GM23338 (cell line): ENCODE data around the gene TENT5C. TPM values are rescaled to one million over a fixed set of nuclear protein-coding genes. Genes with fewer than 3 reads are reported as not detected.
"Not testable (repeated sequence)": the region's sequence is repeated elsewhere in the genome, so short reads cannot be mapped to it uniquely, and the experiment has no call there.

Experiments used
- ATAC-seq: fragments of 200-7000 bp; cut with Tn5 transposase; 3 replicates; pipeline ENCODE4 v1.9.1; 2020
- DNase-seq: peaks from one replicate; pipeline ENCODE4 v3.0.0-alpha.2; 2015; ENCODE audit warnings: low spot score
- H2AFZ ChIP-seq: fragments of 200-600 bp; sonication (generic); 2 replicates; pipeline ENCODE4 v1.8.0; 2016; ENCODE audit warnings: antibody characterized with exemption, mild to moderate bottlenecking, moderate library complexity
- H3F3A ChIP-seq: fragments of 200-600 bp; sonication (generic); replicated peaks from 2 replicates; pipeline ENCODE4 v1.8.0; 2017; ENCODE audit warnings: antibody characterized with exemption, mixed run types, low read depth
- H3K27ac ChIP-seq: fragments of 200-600 bp; sonication (generic); 2 replicates; pipeline ENCODE4 v1.6.1; 2016; ENCODE audit warnings: low read depth
- H3K27me3 ChIP-seq: fragments of 200-600 bp; sonication (generic); 2 replicates; pipeline ENCODE4 v1.8.0; 2016; ENCODE audit warnings: mild to moderate bottlenecking, mixed run types, moderate library complexity; ENCODE audit not compliant: insufficient read depth
- H3K36me3 ChIP-seq: fragments of 200-600 bp; sonication (generic); 2 replicates; pipeline ENCODE4 v1.8.0; 2016; ENCODE audit warnings: mild to moderate bottlenecking; ENCODE audit not compliant: insufficient read depth
- H3K4me1 ChIP-seq: fragments of 200-600 bp; sonication (generic); 2 replicates; pipeline ENCODE4 v1.8.0; 2016; ENCODE audit warnings: mild to moderate bottlenecking, moderate library complexity; ENCODE audit not compliant: insufficient read depth
- H3K4me2 ChIP-seq: fragments of 200-600 bp; sonication (generic); 2 replicates; pipeline ENCODE4 v1.7.1; 2017; ENCODE audit warnings: mixed run types
- H3K4me3 ChIP-seq: fragments of 200-600 bp; sonication (generic); 2 replicates; pipeline ENCODE4 v1.6.1; 2016; ENCODE audit warnings: mixed run types
- H3K79me2 ChIP-seq: fragments of 200-600 bp; sonication (generic); replicated peaks from 2 replicates; pipeline ENCODE4 v1.8.0; 2017; ENCODE audit warnings: mild to moderate bottlenecking; ENCODE audit not compliant: insufficient read depth
- H3K9me2 ChIP-seq: fragments of 200-600 bp; sonication (generic); 2 replicates; pipeline ENCODE4 v1.8.0; 2017; ENCODE audit not compliant: insufficient read depth
- H4K20me1 ChIP-seq: fragments of 200-600 bp; sonication (generic); replicated peaks from 2 replicates; pipeline ENCODE4 v1.8.0; 2017; ENCODE audit warnings: mild to moderate bottlenecking; ENCODE audit not compliant: insufficient read depth
- H3K27ac Mint-ChIP-seq: 2 replicates; pipeline ENCODE4 v1.8.0; 2020; ENCODE audit warnings: inconsistent platforms, mild to moderate bottlenecking, moderate library complexity, mixed read lengths
- H3K27me3 Mint-ChIP-seq: 3 replicates; pipeline ENCODE4 v1.8.0; 2022; ENCODE audit warnings: low read depth, mild to moderate bottlenecking, moderate library complexity, mixed read lengths, inconsistent platforms; ENCODE audit not compliant: insufficient read depth, poor library complexity
- H3K36me3 Mint-ChIP-seq: 3 replicates; pipeline ENCODE4 v1.8.0; 2021; ENCODE audit warnings: low read depth, mild to moderate bottlenecking, inconsistent platforms, moderate library complexity, mixed read lengths
- H3K4me1 Mint-ChIP-seq: 3 replicates; pipeline ENCODE4 v1.8.0; 2020; ENCODE audit warnings: mild to moderate bottlenecking, inconsistent platforms, mixed read lengths
- H3K4me3 Mint-ChIP-seq: 3 replicates; pipeline ENCODE4 v1.8.0; 2021; ENCODE audit warnings: moderate library complexity, mild to moderate bottlenecking, inconsistent platforms, mixed read lengths
- H3K9me3 Mint-ChIP-seq: 3 replicates; pipeline ENCODE4 v1.8.0; 2020; ENCODE audit warnings: moderate library complexity, mild to moderate bottlenecking, inconsistent platforms, mixed read lengths
- CREB1 ChIP-seq: fragments of 250-450 bp; sonication (Bioruptor Pico); IDR thresholded peaks from 2 replicates; pipeline ENCODE4 v1.5.0; 2020; ENCODE audit warnings: low read depth, mild to moderate bottlenecking, moderate library complexity
- ETS1 ChIP-seq: IDR thresholded peaks from 2 replicates; pipeline ENCODE4 v1.6.1; 2016; ENCODE audit warnings: antibody characterized with exemption
- EZH2phosphoT487 ChIP-seq: fragments of 200-600 bp; sonication (generic); IDR thresholded peaks from one replicate; pipeline ENCODE4 v1.8.1; 2018; ENCODE audit warnings: antibody characterized with exemption; ENCODE audit not compliant: unreplicated experiment
- JUNB ChIP-seq: IDR thresholded peaks from one replicate; pipeline ENCODE4 v1.6.1; 2016; ENCODE audit warnings: antibody characterized with exemption; ENCODE audit not compliant: unreplicated experiment
- NANOG ChIP-seq: IDR thresholded peaks from 2 replicates; pipeline ENCODE4 v1.6.1; 2016; ENCODE audit warnings: antibody characterized with exemption, borderline replicate concordance
- POLR2AphosphoS5 ChIP-seq: IDR thresholded peaks from 2 replicates; pipeline ENCODE4 v1.6.1; 2016; ENCODE audit warnings: antibody characterized with exemption, low read depth
- REST ChIP-seq: IDR thresholded peaks from one replicate; pipeline ENCODE4 v1.6.1; 2018; ENCODE audit warnings: antibody characterized with exemption; ENCODE audit not compliant: unreplicated experiment
- ZNF114 ChIP-seq: fragments of 250-450 bp; sonication (Bioruptor Pico); IDR thresholded peaks from 2 replicates; pipeline ENCODE4 v1.5.0; 2020; ENCODE audit warnings: mild to moderate bottlenecking, moderate library complexity
- ZNF331 ChIP-seq: fragments of 250-450 bp; sonication (Bioruptor Pico); IDR thresholded peaks from 2 replicates; pipeline ENCODE4 v1.5.0; 2020; ENCODE audit warnings: low read depth, mild to moderate bottlenecking, moderate library complexity
- ZNF462 ChIP-seq: fragments of 250-450 bp; sonication (Bioruptor Pico); IDR thresholded peaks from 2 replicates; pipeline ENCODE4 v1.5.0; 2020; ENCODE audit warnings: mild to moderate bottlenecking, moderate library complexity
- polyA plus RNA-seq: library from polyadenylated mRNA; unstranded; fragments of >200 nt; fragmentation: Nextera tagmentation; extraction: Ambion mirVana; gene quantifications from 2 replicates; pipeline ENCODE4 v1.2.1, GENCODE V29; 2016
- total RNA-seq: library from RNA; depleted of rRNA; stranded (reverse); fragments of >200 nt; shearing (Covaris generic); gene quantifications from 2 replicates; pipeline ENCODE4 v1.2.3, GENCODE V29; 2014

TENT5C gene
- total and polyA plus RNA-seq, 2 experiments from 2014 or later = 0.23 to 0.80 TPM

GRCh38 chr1:117556976-117557375, 48.9 kb upstream of the TENT5C start (continued):
- TF ChIP-seq REST (no peak), JUNB (no peak), CREB1 (no peak), ETS1 (no peak), POLR2AphosphoS5 (no peak)

- not testable (repeated sequence) for H3K79me2 ChIP-seq, H3K36me3 ChIP-seq, H3K4me1 ChIP-seq, H3K9me2 ChIP-seq, H3K4me3 ChIP-seq, ATAC-seq, H3K27me3 Mint-ChIP-seq, H3K27ac Mint-ChIP-seq, H3F3A ChIP-seq, DNase-seq, H3K27me3 ChIP-seq, H3K4me2 ChIP-seq, H3K27ac ChIP-seq, H3K4me3 Mint-ChIP-seq, H2AFZ ChIP-seq, H3K4me1 Mint-ChIP-seq, H4K20me1 ChIP-seq
- Mint-ChIP-seq H3K36me3 (peaks cover 13% of the 10 kb centered on the region), H3K9me3 (peaks cover 33% of the 10 kb centered on the region)
Measured at GRCh38 chr1:117558451-117558850, 47.4 kb upstream of the TENT5C start.

GRCh38 chr1:117559139-117559538, 46.7 kb upstream of the TENT5C start:
- H3F3A ChIP-seq = no peaks in the 10 kb centered on the region
- H3K79me2 ChIP-seq = no peaks in the 10 kb centered on the region
- peaks cover 2% of the 10 kb centered on the region; the same call in 1 of the 3 replicates for H3K4me1 Mint-ChIP-seq
- no peak overlapping the region for H3K27ac Mint-ChIP-seq
- H3K9me3 Mint-ChIP-seq = peaks cover 33% of the 10 kb centered on the region
- no peak overlapping the region for H3K4me2 ChIP-seq
- H3K4me1 ChIP-seq = no peaks in the 10 kb centered on the region
- H3K36me3 Mint-ChIP-seq = peaks cover 13% of the 10 kb centered on the region
- H3K9me2 ChIP-seq = no peaks in the 10 kb centered on the region; the same call in 1 of the 2 replicates
- H3K27ac ChIP-seq = no peak overlapping the region
- H3K36me3 ChIP-seq = no peaks in the 10 kb centered on the region
- no peaks in the 10 kb centered on the region for H4K20me1 ChIP-seq
- no peak overlapping the region for H3K4me3 ChIP-seq
- no peak overlapping the region for H2AFZ ChIP-seq
- no peaks in the 10 kb centered on the region for H3K27me3 ChIP-seq
- H3K27me3 Mint-ChIP-seq = peaks cover 2% of the 10 kb centered on the region
- no peak for ATAC-seq
- DNase-seq = no peak
- H3K4me3 Mint-ChIP-seq = no peak overlapping the region
- TF ChIP-seq ZNF462 (CRISPR knock-in tag) = no peak
- TF ChIP-seq EZH2phosphoT487 = no peak
- TF ChIP-seq JUNB = no peak
- TF ChIP-seq ZNF331 = no peak
- no peak for TF ChIP-seq ZNF114
- TF ChIP-seq NANOG = no peak
